Measurements from ENCODE around the gene UHMK1. TPM values are rescaled to one million over a fixed set of nuclear protein-coding genes. Genes with fewer than 3 reads are reported as not detected.

UHMK1 gene
- total RNA-seq, 1 experiment from 2014 or later = 15.8 TPM

GRCh38 chr1:162502077-162502476 is 4.5 kb downstream of the UHMK1 start:
- no peak overlapping the region for H3K4me3 Mint-ChIP-seq
- Histone ChIP-seq H2AK5ac (ENCODE audit: insufficient read length, low read length) (no peak overlapping the region), H3K9ac (ENCODE audit: extremely low read depth, insufficient read length, low read length) (no peak overlapping the region), H3T11ph (ENCODE audit: low read length) (no peak overlapping the region), H3K56ac (ENCODE audit: insufficient read length, low read depth, low read length) (no peak overlapping the region), H3K79me2 (ENCODE audit: insufficient read depth, low read length) (peaks cover 11% of the 10 kb centered on the region; the same call in 1 of the 2 replicates), H3K4me2 (ENCODE audit: insufficient read depth, insufficient read length, low read length) (no peak overlapping the region), H3K9me3 (ENCODE audit: control insufficient read depth, low read depth, low read length) (no peaks in the 10 kb centered on the region), H3K23me2 (ENCODE audit: insufficient read length, low read depth, low read length, poor library complexity, severe bottlenecking) (peaks cover 3% of the 10 kb centered on the region), H4K8ac (replicated peaks; ENCODE audit: insufficient read length, low read depth, low read length) (no peak overlapping the region), H4K20me1 (ENCODE audit: control insufficient read depth, insufficient read depth, insufficient read length) (no peaks in the 10 kb centered on the region), H3K14ac (ENCODE audit: insufficient read depth, low read length) (no peak overlapping the region), H4K5ac (ENCODE audit: insufficient read length, low read depth, low read length) (no peak overlapping the region), H3K79me1 (ENCODE audit: insufficient read depth, low read depth, low read length, poor library complexity, severe bottlenecking) (peaks cover 3% of the 10 kb centered on the region), H2BK120ac (ENCODE audit: low read depth, low read length, poor library complexity, severe bottlenecking) (no peak overlapping the region), H3K27ac (ENCODE audit: insufficient read length, low read depth, low read length) (no peak overlapping the region), H2AFZ (ENCODE audit: low read length) (no peak overlapping the region), H2BK5ac (ENCODE audit: insufficient read length, low read length) (no peak overlapping the region), H3K27me3 (ENCODE audit: insufficient read depth, low read length) (no peaks in the 10 kb centered on the region), H3K18ac (ENCODE audit: insufficient read length, low read depth, low read length) (no peak overlapping the region), H3K4me1 (ENCODE audit: insufficient read depth, low read length) (no peaks in the 10 kb centered on the region), H2BK12ac (ENCODE audit: insufficient read length, low read depth, low read length) (no peak overlapping the region), H2BK15ac (ENCODE audit: low read depth, low read length) (no peak overlapping the region), H3K23ac (ENCODE audit: insufficient read length, low read depth, low read length) (no peak overlapping the region), H2BK20ac (ENCODE audit: low read depth, low read length, poor library complexity, severe bottlenecking) (no peak overlapping the region), H4K91ac (ENCODE audit: insufficient read length, low read depth, low read length) (no peak overlapping the region), H3K4ac (ENCODE audit: low read depth, low read length) (no peak overlapping the region)
- no peak for DNase-seq
- H3K27ac Mint-ChIP-seq = no peak overlapping the region
- peaks cover 22 to 53% (median 50%) of the 10 kb centered on the region in 3 experiments; a peak in 6 of 7 replicates for H3K36me3 Mint-ChIP-seq (ENCODE audit: insufficient read depth in 1 of 3, low read depth in 3 of 3)
- TF ChIP-seq CTCF (conservative IDR thresholded peaks at IDR 0.05) = no peak
- no peaks in the 10 kb centered on the region for H3K27me3 Mint-ChIP-seq (ENCODE audit: low read depth)
- H3K9me3 Mint-ChIP-seq = no peaks in the 10 kb centered on the region
- peaks cover 13 to 15% of the 10 kb centered on the region in 2 experiments for H3K4me1 Mint-ChIP-seq

Measured in H9 (cell line).